H9 (cell line): ENCODE measurements around the gene CHST8. TPM values are rescaled to one million over a fixed set of nuclear protein-coding genes. Genes with fewer than 3 reads are reported as not detected.

Experiments used
- DNase-seq: peaks from one replicate; pipeline ENCODE4 v3.0.0-alpha.2; 2017
- H2AFZ ChIP-seq: one replicate; pipeline ENCODE4 v1.6.1; 2013; ENCODE audit warnings: mild to moderate bottlenecking, low read length, control low read depth, moderate library complexity
- H2AK5ac ChIP-seq: 2 replicates; pipeline ENCODE4 v1.6.1; 2013; ENCODE audit warnings: low read length, control low read depth, mixed read lengths; ENCODE audit not compliant: insufficient read length
- H2BK120ac ChIP-seq: one replicate; pipeline ENCODE4 v1.6.1; 2013; ENCODE audit warnings: low read depth, mild to moderate bottlenecking, low read length, control low read depth, inconsistent platforms; ENCODE audit not compliant: poor library complexity, severe bottlenecking
- H2BK12ac ChIP-seq: 2 replicates; pipeline ENCODE4 v1.6.1; 2013; ENCODE audit warnings: low read length, control low read depth, mixed read lengths, low read depth; ENCODE audit not compliant: insufficient read length
- H2BK15ac ChIP-seq: 2 replicates; pipeline ENCODE4 v1.6.1; 2013; ENCODE audit warnings: low read depth, low read length, control low read depth
- H2BK20ac ChIP-seq: one replicate; pipeline ENCODE4 v1.6.1; 2013; ENCODE audit warnings: low read depth, mild to moderate bottlenecking, low read length, control low read depth, inconsistent platforms; ENCODE audit not compliant: poor library complexity, severe bottlenecking
- H2BK5ac ChIP-seq: 2 replicates; pipeline ENCODE4 v1.6.1; 2013; ENCODE audit warnings: low read length, control low read depth, mixed read lengths; ENCODE audit not compliant: insufficient read length
- H3K14ac ChIP-seq: 2 replicates; pipeline ENCODE4 v1.6.1; 2013; ENCODE audit warnings: low read length, control low read depth; ENCODE audit not compliant: insufficient read depth
- H3K18ac ChIP-seq: 2 replicates; pipeline ENCODE4 v1.6.1; 2013; ENCODE audit warnings: low read depth, mild to moderate bottlenecking, mixed read lengths, low read length, control low read depth; ENCODE audit not compliant: insufficient read length
- H3K23ac ChIP-seq: 2 replicates; pipeline ENCODE4 v1.6.1; 2013; ENCODE audit warnings: low read length, control low read depth, mixed read lengths, low read depth; ENCODE audit not compliant: insufficient read length
- H3K23me2 ChIP-seq: 2 replicates; pipeline ENCODE4 v1.6.1; 2013; ENCODE audit warnings: low read depth, mild to moderate bottlenecking, mixed read lengths, low read length, control low read depth; ENCODE audit not compliant: insufficient read length, poor library complexity, severe bottlenecking
- H3K27ac ChIP-seq: 2 replicates; pipeline ENCODE4 v1.5.1; 2013; ENCODE audit warnings: low read length, control low read depth, mixed read lengths, low read depth; ENCODE audit not compliant: insufficient read length
- H3K27me3 ChIP-seq: 2 replicates; pipeline ENCODE4 v1.6.1; 2013; ENCODE audit warnings: low read length, control low read depth, inconsistent platforms; ENCODE audit not compliant: insufficient read depth
- H3K4ac ChIP-seq: 2 replicates; pipeline ENCODE4 v1.6.1; 2013; ENCODE audit warnings: low read depth, mild to moderate bottlenecking, control low read depth, inconsistent platforms, low read length, moderate library complexity
- H3K4me1 ChIP-seq: 2 replicates; pipeline ENCODE4 v1.6.1; 2013; ENCODE audit warnings: low read length, control low read depth, inconsistent platforms; ENCODE audit not compliant: insufficient read depth
- H3K4me2 ChIP-seq: 2 replicates; pipeline ENCODE4 v1.6.1; 2013; ENCODE audit warnings: low read length, control low read depth, mixed read lengths; ENCODE audit not compliant: insufficient read length, insufficient read depth
- H3K56ac ChIP-seq: 2 replicates; pipeline ENCODE4 v1.6.1; 2013; ENCODE audit warnings: low read depth, mild to moderate bottlenecking, mixed read lengths, low read length, control low read depth; ENCODE audit not compliant: insufficient read length
- H3K79me1 ChIP-seq: 2 replicates; pipeline ENCODE4 v1.6.1; 2013; ENCODE audit warnings: low read depth, mild to moderate bottlenecking, moderate library complexity, low read length, control low read depth, inconsistent platforms; ENCODE audit not compliant: insufficient read depth, poor library complexity, severe bottlenecking
- H3K79me2 ChIP-seq: 2 replicates; pipeline ENCODE4 v1.6.1; 2013; ENCODE audit warnings: low read length, control low read depth, inconsistent platforms; ENCODE audit not compliant: insufficient read depth
- H3K9ac ChIP-seq: 2 replicates; pipeline ENCODE4 v1.6.1; 2013; ENCODE audit warnings: low read length, control low read depth, mixed read lengths; ENCODE audit not compliant: insufficient read length; ENCODE audit errors: extremely low read depth
- H3K9me3 ChIP-seq: one replicate; pipeline ENCODE4 v1.6.1; 2013; ENCODE audit warnings: low read depth, low read length, inconsistent platforms; ENCODE audit not compliant: control insufficient read depth
- H3T11ph ChIP-seq: one replicate; pipeline ENCODE4 v1.6.1; 2013; ENCODE audit warnings: mild to moderate bottlenecking, low read length, control low read depth, inconsistent platforms
- H4K20me1 ChIP-seq: one replicate; pipeline ENCODE4 v1.6.1; 2013; ENCODE audit not compliant: control insufficient read depth, insufficient read length, insufficient read depth
- H4K5ac ChIP-seq: 2 replicates; pipeline ENCODE4 v1.6.1; 2013; ENCODE audit warnings: low read depth, mild to moderate bottlenecking, mixed read lengths, low read length, control low read depth; ENCODE audit not compliant: insufficient read length
- H4K8ac ChIP-seq: replicated peaks from 2 replicates; pipeline ENCODE4 v1.6.1; 2013; ENCODE audit warnings: low read length, control low read depth, mixed read lengths, low read depth; ENCODE audit not compliant: insufficient read length
- H4K91ac ChIP-seq: 2 replicates; pipeline ENCODE4 v1.6.1; 2013; ENCODE audit warnings: low read depth, mild to moderate bottlenecking, moderate library complexity, mixed read lengths, low read length, control low read depth; ENCODE audit not compliant: insufficient read length
- H3K27ac Mint-ChIP-seq, 3 experiments: 2 replicates in 2 of 3; 3 replicates in 1 of 3; pipeline ENCODE4 v1.8.0; 2020 to 2021; ENCODE audit warnings: mixed read lengths in 3 of 3, mild to moderate bottlenecking in 1 of 3, moderate library complexity in 1 of 3
- H3K27me3 Mint-ChIP-seq: 2 replicates; pipeline ENCODE4 v1.8.0; 2021; ENCODE audit warnings: low read depth, mild to moderate bottlenecking, moderate library complexity, mixed read lengths
- H3K36me3 Mint-ChIP-seq, 3 experiments: 2 replicates in 2 of 3; 3 replicates in 1 of 3; pipeline ENCODE4 v1.8.0; 2020 to 2021; ENCODE audit warnings: low read depth in 3 of 3, mixed read lengths in 3 of 3; ENCODE audit not compliant: insufficient read depth in 1 of 3
- H3K4me1 Mint-ChIP-seq, 2 experiments: 2 replicates each; pipeline ENCODE4 v1.8.0; 2020; ENCODE audit warnings: mixed read lengths in 2 of 2
- H3K4me3 Mint-ChIP-seq, 2 experiments: 2 replicates in 1 of 2; 3 replicates in 1 of 2; pipeline ENCODE4 v1.8.0; 2020 to 2021; ENCODE audit warnings: mild to moderate bottlenecking in 2 of 2, mixed read lengths in 2 of 2, moderate library complexity in 1 of 2
- H3K9me3 Mint-ChIP-seq, 2 experiments: 2 replicates in 1 of 2; 3 replicates in 1 of 2; pipeline ENCODE4 v1.8.0; 2020; ENCODE audit warnings: mild to moderate bottlenecking in 2 of 2, mixed read lengths in 2 of 2, moderate library complexity in 1 of 2
- CTCF ChIP-seq: fragments of 200-600 bp; sonication (generic); conservative IDR thresholded peaks from 3 replicates; pipeline ENCODE4 v1.8.0; 2021; ENCODE audit warnings: antibody characterized with exemption, mild to moderate bottlenecking
- WGBS: extraction: QIAGEN DNeasy Blood & Tissue Kit; methylation state at CpG from one replicate; pipeline ENCODE4 v1.1.7; 2013; ENCODE audit warnings: missing lambda C conversion rate, low lambda C conversion rate, mixed read lengths; ENCODE audit not compliant: insufficient read length; ENCODE audit errors: extremely low coverage; 5-methylcytosine and 5-hydroxymethylcytosine counted together
- total RNA-seq: library from RNA; stranded (reverse); gene quantifications from 2 replicates; pipeline ENCODE4 v1.2.1, GENCODE V29; 2021

The CHST8 gene
- total RNA-seq, 1 experiment from 2014 or later, result 5.1 TPM

- Histone ChIP-seq H3K9ac (no peak overlapping the region), H4K91ac (no peak overlapping the region), H2BK120ac (no peak overlapping the region), H3T11ph (no peak overlapping the region), H4K5ac (no peak overlapping the region), H3K79me2 (no peaks in the 10 kb centered on the region), H2BK20ac (no peak overlapping the region), H3K18ac (no peak overlapping the region), H3K79me1 (no peaks in the 10 kb centered on the region), H3K14ac (no peak overlapping the region), H3K23me2 (no peaks in the 10 kb centered on the region), H3K27ac (no peak overlapping the region), H3K4me2 (no peak overlapping the region), H3K56ac (no peak overlapping the region), H3K9me3 (no peaks in the 10 kb centered on the region), H4K20me1 (no peaks in the 10 kb centered on the region), H2AFZ (no peak overlapping the region), H4K8ac (no peak overlapping the region), H2BK5ac (no peak overlapping the region), H3K23ac (no peak overlapping the region), H2BK15ac (no peak overlapping the region), H3K4ac (no peak overlapping the region), H3K27me3 (no peaks in the 10 kb centered on the region; the same call in 1 of the 2 replicates), H2AK5ac (no peak overlapping the region), H3K4me1 (no peaks in the 10 kb centered on the region), H2BK12ac (no peak overlapping the region)
- peaks cover 55% of the 10 kb centered on the region for H3K27me3 Mint-ChIP-seq
- no peak for DNase-seq
- no peak overlapping the region for H3K4me3 Mint-ChIP-seq
- no peak overlapping the region for H3K27ac Mint-ChIP-seq
- H3K4me1 Mint-ChIP-seq, result no peaks in the 10 kb centered on the region
- no CpG with 5 or more reads among the region's 11 CpGs for whole genome bisulfite sequencing
- peaks cover 16 to 18% of the 10 kb centered on the region in 2 experiments for H3K9me3 Mint-ChIP-seq
- no peak for TF ChIP-seq CTCF
- H3K36me3 Mint-ChIP-seq, result peaks cover 0 to 7% (median 3%) of the 10 kb centered on the region in 3 experiments; a peak in 4 of 7 replicates
These were observed 8.7 kb upstream of the CHST8 start for GRCh38 chr19:33612928-33613619.
